GM18502 (cell line): ENCODE data around the gene SPATA45.

Experiments
- ATAC-seq: cut with Tn5 transposase; IDR thresholded peaks from one replicate; pipeline ENCODE4 v1.9.1; 2021; ENCODE audit warnings: mild to moderate bottlenecking; ENCODE audit not compliant: unreplicated experiment, poor library complexity

Gene SPATA45

DNA sequence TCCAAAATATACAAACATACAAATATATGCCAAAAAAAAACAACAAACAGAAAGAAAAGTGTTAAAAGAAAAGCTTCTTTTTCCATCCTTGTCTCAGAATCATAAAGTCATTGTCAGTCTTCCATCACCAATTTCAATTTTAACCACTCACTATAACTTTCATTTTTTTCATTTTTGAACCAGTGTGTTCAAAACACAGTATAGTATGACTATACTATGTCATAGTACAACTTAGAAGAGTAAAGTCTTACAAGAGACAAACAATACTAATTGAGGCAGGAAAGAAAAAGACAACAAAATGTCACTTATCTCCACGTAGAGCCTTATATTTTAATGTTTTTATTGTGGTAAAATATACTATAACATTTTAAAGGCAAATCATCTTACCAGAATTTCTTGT is 63.5 kb downstream of the SPATA45 start:
- ATAC-seq, result no peak

DNA sequence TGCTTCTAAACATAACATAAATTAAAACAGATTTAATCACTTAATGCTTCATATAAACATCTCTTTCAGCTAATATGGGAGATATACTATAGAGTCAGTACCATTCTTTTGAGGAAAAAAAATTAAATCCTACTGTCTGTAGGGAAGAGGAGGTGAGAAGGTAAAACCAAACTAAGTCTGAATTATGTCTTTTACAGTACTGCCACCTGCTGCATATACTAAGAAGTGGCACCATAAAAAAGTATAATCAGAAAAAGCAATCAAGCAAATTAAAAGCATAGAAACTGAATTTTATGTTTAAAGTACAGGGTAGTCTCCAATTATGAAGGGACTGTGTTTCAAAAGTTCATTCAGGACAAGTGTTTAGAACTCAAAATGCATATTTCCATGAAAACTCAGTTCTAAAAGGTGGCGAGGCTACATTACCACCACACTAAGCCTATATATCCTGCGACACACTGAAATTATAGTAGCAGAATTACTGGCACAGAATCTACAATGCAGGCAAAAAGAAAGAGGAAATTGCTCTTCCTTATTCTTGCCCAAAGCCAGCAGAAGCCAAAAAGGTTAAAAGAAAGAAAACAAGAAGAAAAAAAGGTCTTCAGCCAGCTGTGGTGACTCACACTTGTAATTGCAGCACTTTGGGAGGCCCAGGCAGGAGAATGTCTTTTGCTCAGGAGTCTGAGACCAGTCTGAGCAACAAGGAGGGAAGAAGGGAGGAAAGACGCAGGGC is 64.9 kb downstream of the SPATA45 start:
- no peak for ATAC-seq

GRCh38 chr1:212781225-212781624 is 66.2 kb downstream of the SPATA45 start:
- no peak for ATAC-seq

- no peak for ATAC-seq
Observed at GRCh38 chr1:212780759-212781158, 66.7 kb downstream of the SPATA45 start.
